GM18520 (cell line): Measurements from ENCODE around the gene S100A9.

Experiments used
- ATAC-seq: cut with Tn5 transposase; IDR thresholded peaks from one replicate; pipeline ENCODE4 v1.9.1; 2021; ENCODE audit not compliant: unreplicated experiment

The S100A9 gene

DNA sequence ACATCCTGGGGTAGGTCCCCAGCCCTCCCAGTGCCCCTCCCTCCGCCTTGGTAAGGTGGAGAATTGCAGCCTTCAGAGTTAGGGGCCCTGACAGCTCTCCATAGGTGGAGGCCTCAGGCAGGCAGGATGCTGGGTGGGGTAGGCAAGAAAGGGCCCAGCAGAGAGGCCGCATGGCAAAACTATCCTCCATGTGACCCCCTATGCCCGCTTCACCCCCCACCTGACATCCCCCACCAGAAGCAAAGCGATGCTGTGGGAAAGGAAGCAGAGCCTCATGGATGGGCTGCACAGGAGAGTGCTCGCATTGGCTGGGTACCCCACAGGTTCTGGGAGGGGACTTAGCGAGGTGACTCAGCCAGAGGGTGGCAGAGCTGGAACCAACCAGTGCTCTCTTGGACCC lies 1.6 kb downstream of the S100A9 start:
- no peak for ATAC-seq

DNA sequence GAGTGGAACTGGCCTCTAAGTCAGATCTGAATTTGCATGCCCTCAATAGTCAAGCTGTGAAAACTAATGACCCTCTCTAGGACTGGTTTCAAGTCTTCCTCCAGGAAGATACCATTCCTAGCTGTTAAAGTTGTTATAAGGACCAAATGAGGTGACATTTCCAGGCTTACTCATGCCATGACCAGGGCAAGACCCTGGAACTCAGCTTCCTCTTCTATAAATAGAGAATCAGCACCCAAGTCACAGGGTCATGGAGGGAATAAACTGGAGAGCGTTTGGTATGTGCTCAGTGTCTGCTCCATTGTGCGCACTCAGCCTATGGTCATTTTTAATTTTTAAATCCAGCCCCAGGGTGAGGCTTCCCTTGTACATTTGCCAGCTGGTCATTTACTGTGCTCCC lies 2.5 kb downstream of the S100A9 start:
- ATAC-seq = no peak

DNA sequence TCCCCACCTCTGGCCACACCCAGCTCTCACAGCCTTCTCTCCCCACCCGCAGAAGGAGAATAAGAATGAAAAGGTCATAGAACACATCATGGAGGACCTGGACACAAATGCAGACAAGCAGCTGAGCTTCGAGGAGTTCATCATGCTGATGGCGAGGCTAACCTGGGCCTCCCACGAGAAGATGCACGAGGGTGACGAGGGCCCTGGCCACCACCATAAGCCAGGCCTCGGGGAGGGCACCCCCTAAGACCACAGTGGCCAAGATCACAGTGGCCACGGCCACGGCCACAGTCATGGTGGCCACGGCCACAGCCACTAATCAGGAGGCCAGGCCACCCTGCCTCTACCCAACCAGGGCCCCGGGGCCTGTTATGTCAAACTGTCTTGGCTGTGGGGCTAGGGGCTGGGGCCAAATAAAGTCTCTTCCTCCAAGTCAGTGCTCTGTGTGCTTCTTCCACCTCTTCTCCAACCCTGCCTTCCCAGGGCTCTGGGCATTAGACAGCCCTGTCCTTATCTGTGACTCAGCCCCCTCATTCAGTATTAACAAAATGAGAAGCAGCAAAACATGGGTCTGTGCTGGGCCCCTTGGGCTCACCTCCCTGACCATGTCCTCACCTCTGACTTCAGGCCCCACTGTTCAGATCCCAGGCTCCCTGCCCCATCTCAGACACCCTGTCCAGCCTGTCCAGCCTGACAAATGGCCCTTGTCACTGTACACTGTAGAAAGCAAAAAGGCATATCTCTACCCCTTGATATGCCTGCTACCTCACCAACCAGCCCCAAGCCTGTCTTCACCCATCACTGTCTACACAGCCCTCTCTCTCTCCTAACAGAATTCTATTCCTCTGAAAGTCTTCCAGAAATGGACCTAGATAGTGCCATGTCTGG lies 3.2 kb downstream of the S100A9 start:
- ATAC-seq = no peak

DNA sequence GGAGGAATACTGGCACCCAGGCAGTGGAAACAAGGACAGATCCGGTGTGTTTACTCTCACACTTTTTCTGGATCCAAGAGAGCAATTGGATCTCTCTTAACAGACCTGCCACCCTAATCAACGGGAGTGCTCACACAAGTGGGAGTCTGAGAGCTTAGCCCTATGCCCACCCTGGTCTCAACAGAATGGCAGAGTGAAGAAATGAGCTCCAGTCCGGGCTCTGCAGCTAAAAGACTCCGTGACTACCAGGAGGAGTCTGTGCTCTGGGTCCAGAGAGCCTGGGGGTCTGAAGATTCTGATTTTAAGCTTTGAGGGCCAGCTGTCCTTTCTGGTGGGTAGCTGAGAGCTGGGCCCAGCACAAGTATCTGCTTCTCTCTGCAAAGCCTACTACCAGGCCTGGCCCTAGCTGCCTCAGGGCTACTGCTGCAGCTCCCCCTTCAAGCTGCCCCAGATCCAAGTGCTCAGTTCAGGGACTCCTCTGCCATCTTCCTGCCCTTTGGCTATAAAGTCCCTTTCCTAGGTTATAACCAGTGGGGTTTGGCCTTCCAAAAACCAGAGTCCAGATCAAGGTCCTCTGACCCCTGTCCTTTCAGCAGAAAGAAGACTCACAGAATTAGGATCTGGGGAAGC lies 3.9 kb downstream of the S100A9 start:
- no peak for ATAC-seq

DNA sequence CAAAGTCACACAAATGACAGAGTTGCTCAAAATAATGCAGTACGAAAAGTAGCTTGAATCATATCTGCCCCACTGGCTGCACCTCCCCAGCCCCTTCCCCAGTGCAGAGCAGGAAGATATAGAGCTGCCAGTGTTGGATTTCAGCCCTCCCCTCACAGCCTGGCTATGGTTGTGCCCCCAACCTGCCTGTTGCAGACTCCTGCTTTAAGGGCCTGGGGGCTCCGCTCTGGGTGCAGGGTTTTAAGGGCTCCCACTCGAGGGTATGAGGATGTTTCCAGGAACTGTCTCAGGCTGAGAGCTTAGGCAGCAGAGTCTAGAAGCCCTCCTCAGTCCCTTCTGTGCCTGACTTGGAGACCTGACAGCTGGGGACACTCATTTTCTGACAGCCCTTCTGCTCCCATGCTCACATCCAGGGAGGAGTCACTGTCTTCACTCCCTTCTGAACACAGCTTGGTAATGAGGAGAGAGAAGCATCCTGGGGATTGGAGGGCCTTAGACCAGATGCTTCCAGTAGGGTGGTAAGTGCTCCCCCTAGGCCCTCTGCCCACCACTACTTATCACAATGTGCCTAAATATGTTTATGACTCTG lies 4.6 kb downstream of the S100A9 start:
- no peak for ATAC-seq

DNA sequence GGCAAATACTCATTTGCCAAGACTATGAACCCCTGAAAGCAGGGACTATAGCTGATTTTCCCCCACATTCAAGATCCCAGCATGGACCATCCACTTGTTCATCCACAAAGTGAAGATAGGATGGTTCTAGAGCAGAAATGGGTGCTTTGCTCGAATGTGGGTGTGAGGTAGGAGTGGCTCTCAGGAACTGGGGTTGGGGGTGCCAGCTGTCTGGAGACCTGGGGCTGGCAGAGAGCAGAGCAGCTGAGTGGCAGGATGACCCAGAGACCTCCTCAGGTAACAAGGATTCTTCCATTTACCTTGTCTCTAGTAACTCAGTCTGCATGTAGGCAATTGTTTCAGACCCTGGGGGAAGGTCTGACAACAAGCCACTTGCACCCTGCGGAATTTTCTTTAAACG lies 6.0 kb downstream of the S100A9 start:
- ATAC-seq = no peak

DNA sequence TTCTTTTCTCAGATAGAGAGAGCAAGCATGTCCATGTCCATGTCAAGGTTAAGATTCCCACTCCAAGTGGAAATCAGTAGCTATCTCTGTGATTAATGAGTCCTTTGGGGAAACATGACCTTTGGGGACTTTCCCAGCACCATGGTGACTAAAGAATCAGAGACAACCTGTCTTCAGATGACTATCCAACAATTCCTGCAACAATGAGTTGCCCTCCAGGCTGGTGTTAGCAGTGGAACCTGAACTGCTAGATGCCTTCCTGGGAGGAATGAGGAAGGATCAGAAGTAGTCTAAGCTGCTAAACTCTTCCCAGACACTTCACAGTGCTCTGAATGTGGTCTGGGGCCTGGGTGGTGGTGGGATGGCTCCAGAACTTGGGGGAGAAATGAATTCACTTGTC lies 6.5 kb downstream of the S100A9 start:
- ATAC-seq = no peak

DNA sequence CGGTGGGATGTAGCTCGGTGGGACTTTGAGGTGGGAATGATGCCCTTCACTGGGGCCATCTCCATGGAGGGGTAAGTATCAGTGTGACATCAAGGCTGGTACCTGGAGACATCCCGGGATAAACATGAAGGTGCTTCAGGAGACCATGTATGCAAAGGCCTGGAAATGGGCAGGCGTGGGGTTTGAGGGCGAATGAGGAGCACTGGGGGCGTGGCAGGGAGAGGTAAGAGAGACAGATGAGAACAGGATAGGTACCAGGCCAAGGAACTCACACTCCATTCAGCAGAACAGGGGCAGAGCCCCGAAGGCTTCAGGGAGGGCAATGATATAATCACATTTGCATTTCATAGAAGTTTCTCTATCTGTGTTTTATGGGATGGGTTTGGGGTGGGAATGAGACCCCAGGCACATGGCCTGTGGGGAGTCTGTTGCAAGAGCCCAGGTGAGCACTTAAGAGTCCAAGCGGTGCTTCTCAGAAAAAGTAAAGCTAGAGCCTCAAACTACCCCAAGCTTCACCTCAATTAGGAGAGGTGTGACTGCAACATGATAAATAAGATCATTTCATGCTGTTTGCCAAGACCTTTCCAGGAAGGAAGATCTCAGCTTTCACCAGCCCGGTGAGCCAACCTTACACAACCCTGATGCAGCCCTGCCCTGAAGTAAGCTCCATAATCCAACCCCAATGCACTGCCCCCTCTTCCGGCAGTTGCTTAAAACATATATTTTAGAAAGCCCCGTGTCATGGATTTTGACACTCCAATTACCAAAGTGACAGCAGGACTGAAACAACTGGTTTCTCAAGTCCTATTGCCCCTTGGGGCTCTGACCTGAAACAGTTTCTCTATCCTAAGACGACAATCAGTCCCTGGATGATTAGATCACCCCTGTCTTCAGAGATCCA lies 7.4 kb downstream of the S100A9 start:
- ATAC-seq = no peak

DNA sequence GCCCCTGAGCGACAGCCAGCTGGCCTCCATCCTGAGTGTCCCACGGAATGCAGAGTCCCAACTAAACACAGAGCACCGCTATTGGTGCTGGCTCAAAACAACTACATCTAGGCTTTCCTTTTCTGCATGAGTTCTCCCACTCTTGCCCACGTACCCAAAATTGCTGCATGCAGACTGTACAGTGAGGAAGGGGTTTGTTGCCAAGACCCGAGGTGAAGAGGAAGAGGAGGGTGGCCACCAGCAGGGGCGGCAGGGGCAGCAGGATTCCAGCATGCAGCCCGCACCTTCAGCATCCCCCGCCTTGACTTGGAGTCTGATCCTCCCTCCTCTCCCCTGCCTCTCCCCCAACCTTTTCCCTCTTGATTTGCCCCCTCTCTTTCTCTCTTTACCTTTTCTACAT lies 8.0 kb downstream of the S100A9 start:
- no peak for ATAC-seq

DNA sequence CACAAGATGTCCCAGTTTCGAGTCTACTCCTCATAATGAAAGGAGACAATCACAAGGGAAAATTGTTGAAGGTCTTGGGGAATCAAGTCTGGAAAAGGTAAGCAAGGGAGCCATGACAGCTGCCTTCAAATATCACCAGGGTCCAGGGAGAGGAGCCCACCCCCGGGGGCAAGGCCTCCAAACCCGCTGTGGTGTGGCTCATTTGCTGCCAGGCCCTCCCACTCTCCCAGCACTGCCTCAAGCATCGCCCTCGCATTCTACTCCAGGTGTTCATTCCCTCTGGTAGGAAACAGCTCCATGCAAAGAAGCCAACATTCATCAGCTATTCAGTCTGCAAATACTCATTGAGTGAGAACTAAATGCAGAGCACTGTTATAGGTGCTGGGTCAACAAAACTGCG lies 8.6 kb downstream of the S100A9 start:
- ATAC-seq = no peak

DNA sequence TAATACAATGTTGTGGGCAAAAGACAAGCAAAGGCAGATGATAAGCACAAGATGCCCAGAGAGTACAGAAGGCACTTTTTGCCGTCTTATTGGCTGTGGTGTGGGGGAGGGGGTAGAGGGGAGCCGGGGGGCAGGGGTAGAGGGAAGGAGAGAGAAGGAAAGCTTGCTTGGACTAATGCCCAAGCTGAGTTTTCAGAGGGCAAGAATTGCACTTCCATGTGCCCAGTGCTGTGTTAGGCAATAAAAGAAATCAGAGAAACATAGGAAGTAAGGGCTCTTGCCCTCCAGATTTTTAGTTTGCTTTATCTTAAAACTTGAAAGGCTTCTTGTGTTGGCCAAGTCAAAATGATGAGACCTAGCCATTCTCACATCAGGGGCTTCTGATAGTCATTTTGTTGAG lies 9.4 kb downstream of the S100A9 start:
- no peak for ATAC-seq

DNA sequence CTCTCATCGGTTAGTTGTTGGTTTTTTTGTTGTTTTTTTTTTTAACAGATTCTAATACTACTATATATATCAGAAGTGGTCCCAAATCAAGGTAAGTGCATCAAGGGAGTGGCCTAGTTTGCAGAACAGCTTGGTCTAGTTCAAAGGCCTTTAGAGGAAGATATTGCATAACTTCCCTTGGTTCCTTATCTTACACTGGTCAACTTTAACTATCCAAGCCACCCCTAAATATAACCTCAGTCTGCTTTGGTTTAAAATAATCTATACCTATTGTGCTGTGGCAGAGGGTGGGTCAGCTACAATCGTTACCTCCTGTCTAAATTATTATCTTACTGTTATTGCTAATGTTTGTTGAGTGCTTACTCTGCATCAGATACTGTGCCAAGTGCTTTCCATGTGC lies 10.8 kb downstream of the S100A9 start:
- no peak for ATAC-seq

DNA sequence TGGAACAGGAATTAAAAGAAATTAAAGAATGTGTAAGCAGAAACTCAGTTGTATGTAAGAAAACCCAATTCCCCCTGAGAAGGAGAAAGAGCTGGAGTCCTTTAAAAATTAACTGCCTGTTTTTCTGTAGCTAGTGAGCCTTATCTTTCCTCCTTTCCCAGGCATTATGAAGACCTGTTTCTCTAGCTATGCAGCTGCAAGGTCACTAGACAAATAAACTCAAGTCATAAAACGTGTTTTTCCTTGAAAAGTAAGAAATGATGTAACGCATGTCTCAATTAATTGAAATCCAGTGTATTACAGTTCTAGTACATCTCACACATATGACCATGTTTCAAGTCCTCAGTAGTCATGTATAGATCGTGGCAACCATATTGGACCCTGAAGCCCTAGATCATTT lies 12.5 kb downstream of the S100A9 start:
- no peak for ATAC-seq

DNA sequence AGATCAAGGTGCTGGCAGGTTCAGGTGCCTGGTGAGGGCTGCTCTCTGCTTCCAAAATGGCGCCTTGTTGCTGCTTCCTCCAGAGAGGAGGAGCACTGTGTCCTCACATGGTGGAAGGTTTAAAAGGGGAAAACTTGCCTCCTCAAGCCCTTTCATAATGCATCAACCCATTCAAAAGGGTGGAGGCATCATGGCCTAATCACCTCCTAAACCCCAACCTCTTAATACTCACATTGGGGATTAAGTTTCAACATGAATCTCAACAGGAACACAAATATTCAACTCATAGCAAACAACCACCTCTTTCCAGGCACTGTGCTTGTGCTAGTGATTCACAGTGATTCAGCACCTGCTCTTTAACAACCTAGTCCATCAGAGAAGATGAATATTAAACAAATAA lies 13.6 kb downstream of the S100A9 start:
- ATAC-seq = no peak

DNA sequence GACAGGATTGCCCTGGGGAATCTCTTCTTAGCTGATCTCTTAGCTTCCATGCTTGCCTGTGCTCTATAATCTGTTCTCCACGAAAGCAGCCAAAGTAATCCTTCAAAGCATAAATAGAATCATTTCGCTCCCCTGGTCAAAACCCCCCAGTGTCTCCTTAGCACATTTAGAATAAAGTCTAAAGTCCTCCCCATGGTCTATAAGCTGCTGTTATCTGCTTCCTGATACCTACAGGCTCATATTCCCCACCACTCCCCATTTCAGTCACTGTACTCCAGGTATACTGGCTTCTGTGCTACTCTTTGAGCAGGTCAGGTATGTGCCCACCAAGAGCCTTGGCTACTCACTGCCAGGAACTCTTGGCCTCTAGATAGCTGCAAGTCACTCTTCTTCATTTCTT lies 14.9 kb downstream of the S100A9 start:
- no peak for ATAC-seq

DNA sequence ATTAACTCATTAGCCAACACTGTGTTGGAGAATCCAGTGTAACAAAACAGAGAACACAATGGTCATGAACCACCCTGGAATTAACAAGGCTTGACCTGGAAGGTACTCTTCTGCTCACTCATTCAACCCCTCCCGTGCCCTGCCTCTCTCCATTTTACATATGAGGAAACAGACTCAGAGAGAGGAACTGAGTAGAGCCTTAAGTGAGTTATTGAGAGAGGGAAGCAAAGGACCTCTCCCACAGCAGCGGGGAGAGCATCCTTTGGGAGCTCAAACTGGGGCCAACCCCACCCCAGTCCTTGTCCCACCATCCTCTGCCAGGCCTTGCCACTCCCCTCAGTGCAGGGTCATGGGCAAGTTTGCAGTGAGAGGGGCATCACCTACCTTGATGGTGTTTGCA lies 16.4 kb downstream of the S100A9 start:
- no peak for ATAC-seq

DNA sequence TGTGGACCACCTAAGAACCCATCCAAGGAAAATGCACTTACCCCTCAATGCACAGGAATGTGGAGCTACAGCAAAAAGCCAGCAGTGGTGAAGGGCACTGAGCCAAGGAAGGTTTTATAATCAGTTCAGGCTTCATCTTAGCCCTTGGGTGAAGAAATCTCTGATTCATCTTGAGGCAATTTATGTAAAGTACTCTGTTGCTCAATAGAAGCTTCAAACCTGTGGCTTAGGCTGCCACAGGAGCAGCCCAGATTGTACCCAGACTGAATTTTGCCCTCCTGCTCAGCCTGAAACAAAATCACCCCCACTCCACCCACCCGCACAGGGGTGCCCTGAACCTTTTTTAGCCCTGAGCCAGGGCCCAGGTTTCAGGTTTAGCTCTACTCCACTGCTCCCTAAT lies 17.9 kb downstream of the S100A9 start, which contains the start of gene S100A12:
S100A12 (minus strand) TSS at position 111 of the 400 bp plus-strand sequence. CDS start 1,029 bp downstream, outside the sequence.
- no peak for ATAC-seq

DNA sequence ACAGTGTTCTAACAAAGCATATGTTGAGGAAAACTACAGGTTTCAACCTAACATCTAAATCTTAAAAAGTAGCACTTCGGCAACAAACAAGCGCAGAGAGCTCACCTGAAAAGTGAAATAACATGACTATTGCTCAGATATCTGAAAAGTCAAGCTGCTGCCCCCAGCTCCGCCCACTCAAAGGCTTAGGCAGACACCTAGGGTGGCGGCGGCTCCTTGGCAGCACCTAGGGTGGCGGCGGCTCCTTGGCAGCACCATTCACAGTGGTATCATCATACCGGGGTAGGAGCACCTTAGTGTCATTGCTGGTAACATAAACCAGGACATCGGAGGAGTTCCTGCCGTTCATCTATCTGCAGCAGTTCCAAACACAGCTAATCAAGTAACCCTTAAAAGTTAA lies 21.9 kb downstream of the S100A9 start:
- no peak for ATAC-seq

DNA sequence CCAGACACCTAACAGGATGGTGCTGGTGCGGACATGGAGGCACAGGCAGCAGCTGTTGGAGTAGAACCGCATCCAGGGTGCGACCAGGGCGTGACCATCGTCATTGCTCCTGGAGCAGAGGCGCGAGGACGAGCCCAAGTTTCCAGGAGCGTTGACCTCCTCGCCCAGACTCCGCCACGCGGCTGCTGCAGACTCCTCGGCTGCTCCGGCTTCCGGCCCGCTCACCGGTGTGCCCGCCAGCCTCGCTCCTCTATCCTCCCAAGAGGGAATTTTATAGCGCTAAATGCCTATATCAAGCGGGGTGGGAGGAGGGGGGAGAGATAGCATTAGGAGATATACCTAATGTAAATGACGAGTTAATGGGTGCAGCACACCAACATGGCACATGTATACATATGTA lies 23.1 kb downstream of the S100A9 start:
- ATAC-seq = no peak

DNA sequence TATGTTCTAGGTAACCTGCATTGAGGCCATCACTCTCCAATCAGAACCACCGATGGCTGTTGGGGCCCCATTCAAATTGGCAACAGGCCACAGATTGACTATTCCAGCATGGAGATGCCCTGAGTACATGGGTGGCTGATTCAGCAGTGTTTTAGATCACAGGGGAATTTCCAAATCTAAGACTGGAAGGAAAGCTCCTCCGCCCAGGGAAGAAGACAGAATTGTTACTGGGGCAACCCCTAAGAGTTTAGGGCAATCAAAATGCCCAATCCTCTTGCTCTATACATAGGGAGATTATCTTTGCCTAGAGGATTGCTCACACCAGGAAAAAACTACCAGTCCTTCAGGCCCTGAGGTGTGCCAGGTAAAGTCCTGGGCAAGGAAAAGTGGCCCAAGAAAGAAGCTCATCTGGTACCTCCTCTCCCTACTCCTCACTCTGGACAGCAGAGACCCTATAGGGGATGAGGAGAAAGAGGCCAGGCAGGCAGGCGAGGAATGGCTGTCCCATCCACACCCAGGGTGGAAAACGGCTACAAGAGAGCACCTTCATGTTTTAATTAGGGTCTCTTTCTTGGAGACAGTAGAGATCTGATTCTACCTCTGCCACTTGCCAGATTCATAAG lies 27.4 kb downstream of the S100A9 start:
- no peak for ATAC-seq

DNA sequence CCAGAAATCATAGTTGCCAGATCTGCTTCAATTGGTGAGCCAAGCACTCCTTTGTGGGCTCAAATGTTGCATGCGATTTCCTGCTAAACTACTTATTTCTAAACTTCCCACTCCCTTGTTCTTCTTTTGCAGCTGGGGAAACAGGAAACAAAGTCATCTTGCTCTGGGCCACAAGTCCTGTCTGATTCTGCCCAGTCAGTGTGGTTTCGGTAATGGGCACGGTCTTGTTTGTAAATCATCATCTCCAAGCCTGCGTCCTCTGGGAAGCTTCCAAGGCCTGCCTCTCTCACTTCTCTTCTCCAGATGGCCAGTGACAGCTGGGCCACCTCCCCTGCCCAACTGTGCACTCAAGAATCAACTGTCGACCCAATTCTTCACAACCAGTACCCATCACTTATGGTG lies 28.8 kb downstream of the S100A9 start:
- no peak for ATAC-seq
